Vagina (tissue), 2 donors: ENCODE measurements around the gene ABLIM1.

Experiments
- CTCF ChIP-seq, 3 experiments: fragments of 450-650 bp in 2 of 3; fragments of 200-600 bp in 1 of 3; sonication (generic) in 1 of 3; IDR thresholded peaks; one replicate each; pipeline ENCODE4 v1.5.1; 2017 to 2019; ENCODE audit warnings: antibody characterized with exemption in 3 of 3, mild to moderate bottlenecking in 2 of 3, moderate library complexity in 2 of 3
- POLR2A ChIP-seq, 2 donors: fragments of 450-650 bp; IDR thresholded peaks; one replicate each; pipeline ENCODE4 v1.6.1; 2017; ENCODE audit warnings: antibody characterized with exemption in 2 of 2, mild to moderate bottlenecking in 2 of 2, moderate library complexity in 2 of 2
- POLR2AphosphoS5 ChIP-seq, 2 donors: sonication (generic); formaldehyde crosslinking; IDR thresholded peaks; one replicate each; pipeline ENCODE4 v1.9.0; 2017; ENCODE audit warnings: antibody characterized with exemption in 2 of 2, mild to moderate bottlenecking in 2 of 2, low read depth in 1 of 2; ENCODE audit not compliant: insufficient read depth in 1 of 2

GRCh38 chr10:114541081-114541796 lies 116.8 kb downstream of the ABLIM1 start:
- TF ChIP-seq POLR2A (IDR thresholded peaks at IDR 0.05) = no peak
- no peak for TF ChIP-seq CTCF (IDR thresholded peaks at IDR 0.05)
- TF ChIP-seq POLR2AphosphoS5 (IDR thresholded peaks at IDR 0.05; ENCODE audit: insufficient read depth in 1 of 2, low read depth in 1 of 2) = peak; percentile 38 to 69
